Skeletal muscle cell (primary cell): ENCODE data around the gene ARMC7.
"Not testable (repeated sequence)": the region's sequence is repeated elsewhere in the genome, so short reads cannot be mapped to it uniquely, and the experiment has no call there.

ENCODE experiments used
- DNase-seq: peaks from one replicate; pipeline ENCODE4 v3.0.0-alpha.2; 2010; ENCODE audit warnings: low read depth
- H3K4me3 ChIP-seq: 2 replicates; pipeline ENCODE4 v1.5.1; 2011; ENCODE audit warnings: low read depth, mild to moderate bottlenecking, control low read depth, low read length, moderate library complexity

The ARMC7 gene

DNA sequence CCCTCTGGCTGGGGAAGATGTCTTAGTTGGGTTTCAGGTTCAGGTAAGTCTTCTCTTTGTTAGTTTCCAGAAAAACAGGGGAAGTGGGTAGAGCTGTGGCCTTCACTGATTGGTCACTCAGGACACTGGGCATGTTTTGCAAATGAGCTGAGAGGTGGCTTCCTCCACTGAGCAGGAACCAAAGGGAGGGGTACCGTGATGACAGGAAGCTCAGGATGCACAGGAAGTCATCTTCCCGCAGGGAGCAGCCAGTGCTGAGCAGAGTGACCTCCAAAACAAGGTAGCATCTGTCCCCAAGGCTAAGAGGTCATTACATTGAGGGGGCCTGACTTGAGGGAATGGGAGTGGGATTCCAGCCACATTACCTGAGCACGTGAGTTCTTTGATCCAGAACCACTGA lies 16.2 kb downstream of the ARMC7 start:
- no peak for DNase-seq
- H3K4me3 ChIP-seq = no peak overlapping the region

GRCh38 chr17:75126954-75127353 lies 17.2 kb downstream of the ARMC7 start:
- H3K4me3 ChIP-seq = no peak overlapping the region
- DNase-seq = no peak

- H3K4me3 ChIP-seq, DNase-seq: not testable (repeated sequence)
Observed at GRCh38 chr17:75127936-75128335, 18.2 kb downstream of the ARMC7 start.

GRCh38 chr17:75128694-75129505 lies 19.1 kb downstream of the ARMC7 start:
- no peak overlapping the region for H3K4me3 ChIP-seq
- DNase-seq = no peak

DNA sequence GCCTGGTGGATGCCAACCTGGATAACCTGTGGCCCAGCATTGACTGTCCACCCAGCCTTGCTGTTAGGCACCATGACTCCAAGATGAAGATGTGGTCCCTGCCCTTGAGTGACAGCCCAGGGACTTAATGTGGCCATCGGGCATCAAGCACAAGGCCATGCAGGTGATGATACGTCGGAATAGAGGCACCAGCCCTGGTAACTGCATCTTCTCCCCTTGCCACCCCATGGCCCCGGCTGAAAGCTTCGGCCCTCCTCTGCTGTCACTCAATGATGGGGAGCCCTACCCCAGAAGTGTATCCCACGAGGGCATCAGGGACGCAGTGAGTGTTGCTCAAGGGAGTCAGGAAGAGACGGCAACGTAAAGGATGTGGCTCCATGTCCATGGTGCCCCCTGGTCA lies 19.8 kb downstream of the ARMC7 start:
- no peak for DNase-seq
- H3K4me3 ChIP-seq = no peak overlapping the region

DNA sequence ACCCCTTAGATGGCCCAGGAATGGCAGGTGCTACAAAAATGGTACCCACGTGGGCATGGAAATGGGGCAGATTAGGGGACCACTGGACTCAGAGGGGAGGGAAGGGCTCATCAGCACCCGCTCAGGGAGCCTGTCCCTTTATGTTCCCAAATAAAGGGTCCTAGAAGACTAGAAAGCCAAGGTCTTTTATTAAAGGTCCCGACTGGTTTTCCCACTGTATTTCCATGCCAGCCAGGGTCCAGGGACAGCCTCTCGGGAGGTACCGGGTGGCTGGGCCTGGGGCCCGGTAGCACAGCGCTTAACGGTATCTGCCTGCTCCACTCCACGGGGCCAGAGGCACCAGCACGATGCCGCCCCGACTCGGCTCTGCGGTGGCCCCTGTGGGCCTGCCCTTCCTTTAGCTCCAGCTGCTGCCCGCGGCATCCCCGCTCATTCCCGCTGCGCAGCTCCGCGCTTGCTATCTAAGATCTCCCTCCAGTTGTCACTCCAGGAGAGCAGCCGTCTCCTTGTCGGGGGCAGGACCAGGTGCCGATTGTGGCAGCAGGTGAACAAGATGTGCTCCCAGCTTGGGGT lies 20.4 kb downstream of the ARMC7 start:
- H3K4me3 ChIP-seq = peak overlapping the region; percentile 82
- DNase-seq = no peak

GRCh38 chr17:75130632-75131277 lies 21.0 kb downstream of the ARMC7 start:
- no peak for DNase-seq
- H3K4me3 ChIP-seq = peak overlapping the region; percentile 82

DNA sequence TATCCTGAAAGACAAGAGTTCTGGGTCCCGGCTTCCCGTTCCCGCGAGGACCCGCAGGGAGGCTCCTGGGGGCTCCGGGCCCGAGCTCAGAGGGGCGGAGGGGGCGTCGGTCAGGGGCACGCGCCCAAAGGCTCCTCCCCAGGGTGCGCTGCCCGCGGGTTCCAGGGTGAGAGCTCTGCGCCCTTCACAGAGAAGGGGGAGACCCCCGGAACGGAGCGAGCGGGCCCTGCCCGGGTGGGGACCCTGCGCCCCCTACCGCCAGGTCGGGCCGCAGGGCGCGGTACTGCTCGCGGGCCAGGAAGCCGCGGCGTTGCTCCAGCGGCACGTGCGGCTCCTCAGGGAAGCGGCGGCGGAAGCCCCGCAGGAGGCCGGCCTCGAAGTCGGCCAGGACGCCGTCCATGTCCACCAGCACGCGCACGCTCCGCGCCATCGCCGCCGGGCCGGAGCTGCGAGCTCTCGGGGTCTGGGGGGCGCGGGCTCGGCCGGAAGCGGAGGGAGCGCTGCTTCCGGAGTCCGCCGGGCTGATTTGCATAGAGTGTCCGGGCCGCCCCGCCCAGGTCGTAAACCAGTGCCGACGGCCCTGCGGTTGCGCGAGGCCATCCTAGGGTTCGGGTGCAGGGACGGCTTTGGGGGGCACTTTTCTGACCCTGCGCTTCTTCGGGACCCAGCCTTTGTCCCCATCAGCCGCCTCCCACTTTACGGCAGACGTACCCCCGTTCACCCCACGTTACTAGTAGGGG lies 21.7 kb downstream of the ARMC7 start, which contains the start of gene NT5C:
TSS of gene NT5C (minus strand) at position 465 of the 740 bp plus-strand sequence. CDS start at position 430, 35 bp downstream.
- no peak for DNase-seq
- peak within 1 kb of the TSS; percentile 82 for H3K4me3 ChIP-seq

DNA sequence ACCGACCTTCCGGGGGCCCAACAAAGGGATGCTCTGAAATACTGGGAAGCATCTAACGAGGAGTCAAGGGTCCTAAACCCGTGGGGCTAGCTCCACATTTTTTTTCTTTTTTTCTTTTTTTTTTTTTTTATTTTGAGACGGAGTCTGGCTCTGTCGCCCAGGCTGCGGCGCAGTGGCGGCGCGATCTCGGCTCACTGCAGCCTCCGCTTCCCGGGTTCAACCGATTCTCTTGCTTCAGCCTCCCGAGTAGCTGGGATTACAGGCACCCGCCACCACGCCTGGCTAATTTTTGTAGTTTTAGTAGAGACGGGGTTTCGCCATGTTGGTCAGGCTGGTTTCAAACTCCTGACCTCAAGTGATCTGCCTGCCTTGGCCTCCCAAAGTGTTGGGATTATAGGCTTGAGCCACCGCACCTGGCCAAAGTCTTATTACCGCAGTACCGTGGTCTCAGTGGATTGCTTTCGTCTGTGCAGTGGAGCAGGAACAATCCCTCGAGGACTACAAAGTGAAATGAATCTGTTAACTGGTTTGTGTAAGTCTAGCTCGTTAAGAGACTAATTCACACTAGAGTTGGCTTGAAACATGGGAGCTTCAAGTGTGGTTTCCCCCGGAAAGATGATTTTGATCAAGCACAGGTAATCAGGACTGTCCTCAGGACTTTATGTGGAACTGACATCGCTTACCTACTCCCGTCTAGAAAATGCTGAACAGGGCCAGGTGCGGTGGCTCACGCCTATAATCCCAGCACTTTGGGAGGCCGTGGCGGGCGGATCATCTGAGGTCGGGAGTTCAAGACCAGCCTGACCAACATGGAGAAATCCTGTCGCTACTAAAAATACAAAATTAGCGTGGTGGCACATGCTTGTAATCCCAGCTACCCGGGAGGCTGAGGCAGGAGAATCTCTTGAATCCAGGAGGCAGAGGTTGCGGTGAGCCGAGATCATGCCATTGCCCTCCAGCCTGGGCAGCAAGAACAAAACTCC lies 22.5 kb downstream of the ARMC7 start:
- H3K4me3 ChIP-seq = peak overlapping the region; percentile 82

GRCh38 chr17:75133001-75133400 lies 23.2 kb downstream of the ARMC7 start:
- no peak for DNase-seq
- H3K4me3 ChIP-seq = no peak overlapping the region

More for the DNA sequence above, 22.5 kb downstream of the ARMC7 start:
- not testable (repeated sequence) for DNase-seq

DNA sequence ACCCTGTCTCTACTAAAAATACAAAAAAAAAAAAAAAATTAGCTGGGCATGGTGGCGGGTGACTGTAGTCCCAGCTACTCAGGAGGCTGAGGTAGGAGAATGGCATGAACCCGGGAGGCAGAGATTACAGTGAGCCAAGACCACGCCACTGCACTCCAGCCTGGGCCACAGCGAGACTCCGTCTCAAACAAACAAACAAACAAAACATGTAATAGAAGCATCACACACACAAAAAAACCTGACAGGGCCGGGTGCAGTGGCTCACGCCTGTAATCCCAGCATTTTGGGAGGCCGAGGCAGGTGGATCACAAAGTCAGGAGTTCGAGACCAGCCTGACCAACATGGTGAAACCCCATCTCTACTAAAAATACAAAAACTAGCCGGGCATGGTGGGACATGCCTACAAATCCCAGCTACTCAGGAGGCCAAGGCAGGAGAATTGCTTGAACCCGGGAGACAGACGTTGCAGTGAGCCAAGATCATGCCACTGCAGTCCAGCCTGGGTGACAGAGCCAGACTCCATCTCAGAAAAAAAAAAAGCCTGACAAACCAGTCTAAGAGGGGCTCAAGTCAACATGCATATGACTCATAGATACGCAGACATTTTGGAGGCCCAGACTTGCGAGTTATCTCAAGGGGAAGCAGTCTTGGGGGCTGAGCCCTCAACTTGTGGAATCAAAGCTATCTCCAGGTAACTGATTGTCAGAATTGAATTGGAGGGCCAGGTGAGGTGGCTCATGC lies 24.0 kb downstream of the ARMC7 start:
- H3K4me3 ChIP-seq, DNase-seq: not testable (repeated sequence)

GRCh38 chr17:75135452-75135851 lies 25.7 kb downstream of the ARMC7 start:
- no peak for DNase-seq
- H3K4me3 ChIP-seq = no peak overlapping the region

DNA sequence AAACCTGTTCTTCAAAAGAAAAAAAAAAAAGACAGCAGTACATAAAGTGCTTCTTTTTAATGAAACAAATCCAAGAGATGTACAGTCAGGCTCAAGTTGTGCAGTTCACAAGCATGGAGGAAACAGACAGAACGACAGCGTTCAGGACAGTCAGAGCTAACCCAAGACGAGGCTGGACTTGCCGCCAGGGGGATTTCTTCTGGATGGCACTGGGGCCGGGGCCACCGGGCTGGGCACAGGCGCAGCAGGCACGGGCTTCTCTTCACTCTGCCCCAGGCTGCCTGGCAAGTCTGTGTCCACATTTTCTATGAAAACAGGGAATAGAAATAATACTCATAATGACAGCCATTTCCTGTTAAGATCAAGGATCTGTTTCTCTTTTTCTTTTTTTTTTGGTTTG lies 26.2 kb downstream of the ARMC7 start:
- DNase-seq = no peak
- H3K4me3 ChIP-seq = no peak overlapping the region

GRCh38 chr17:75137762-75138161 lies 28.0 kb downstream of the ARMC7 start:
- H3K4me3 ChIP-seq, DNase-seq: not testable (repeated sequence)

- no peak for DNase-seq
- no peak overlapping the region for H3K4me3 ChIP-seq
Observed at GRCh38 chr17:75138519-75138918, 28.8 kb downstream of the ARMC7 start.

DNA sequence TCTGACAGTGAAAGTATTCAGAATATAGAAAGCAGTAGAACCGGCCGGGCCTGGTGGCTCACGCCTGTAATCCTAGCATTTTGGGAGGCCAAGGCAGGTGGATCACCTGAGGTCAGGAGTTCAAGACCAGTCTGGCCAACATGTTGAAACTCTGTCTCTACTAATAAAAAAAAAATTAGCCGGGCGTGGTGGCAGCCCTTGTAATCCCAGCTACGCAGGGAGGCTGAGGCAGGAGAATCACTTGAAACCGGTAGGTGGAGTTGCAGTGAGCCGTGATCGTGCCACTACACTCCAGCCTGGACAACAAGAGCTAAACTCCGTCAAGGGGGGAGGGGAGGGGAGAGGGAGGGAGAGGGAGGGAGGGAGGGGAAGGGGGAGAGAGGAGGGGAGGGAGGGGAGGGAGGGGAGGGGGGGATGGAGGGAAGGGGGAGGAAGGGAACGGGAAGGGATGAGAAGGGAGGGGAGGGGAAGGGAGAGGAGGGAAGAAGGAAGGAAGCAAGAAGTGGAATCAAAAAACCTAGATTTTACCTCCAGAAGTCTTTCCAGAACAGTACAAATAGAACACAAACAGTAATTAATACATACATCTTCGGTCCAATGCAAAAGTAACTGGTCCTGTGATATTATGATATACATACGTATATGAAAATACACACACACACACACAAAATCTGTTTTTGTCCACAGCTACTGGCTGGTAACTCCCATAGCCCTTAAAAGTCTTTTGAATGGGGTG lies 32.6 kb downstream of the ARMC7 start:
- DNase-seq = no peak
- H3K4me3 ChIP-seq = no peak overlapping the region

GRCh38 chr17:75144816-75145512 lies 35.2 kb downstream of the ARMC7 start:
- H3K4me3 ChIP-seq = no peak overlapping the region
- DNase-seq = no peak
